Measurements from ENCODE around the gene BMPER.

BMPER gene

GRCh38 chr7:33916357-33917081 lies 11.2 kb downstream of the BMPER start:
- Histone ChIP-seq H3K9me3 (ENCODE audit: control insufficient read depth, low read length) (no peaks in the 10 kb centered on the region), H3K36me3 (ENCODE audit: control insufficient read depth, insufficient read depth, low read length) (no peaks in the 10 kb centered on the region), H3K4me1 (ENCODE audit: control insufficient read depth, insufficient read depth, low read length) (no peaks in the 10 kb centered on the region), H3K27me3 (ENCODE audit: control insufficient read depth, insufficient read depth, low read length) (no peaks in the 10 kb centered on the region), H3K4me3 (ENCODE audit: low read length) (no peak overlapping the region), H3K9ac (ENCODE audit: low read length) (no peak overlapping the region)

GRCh38 chr7:33917661-33918060 lies 12.3 kb downstream of the BMPER start:
- Histone ChIP-seq H3K27me3 (ENCODE audit: control insufficient read depth, insufficient read depth, low read length) (no peaks in the 10 kb centered on the region), H3K36me3 (ENCODE audit: control insufficient read depth, insufficient read depth, low read length) (no peaks in the 10 kb centered on the region), H3K9ac (ENCODE audit: low read length) (no peak overlapping the region), H3K9me3 (ENCODE audit: control insufficient read depth, low read length) (no peaks in the 10 kb centered on the region), H3K4me3 (ENCODE audit: low read length) (no peak overlapping the region), H3K4me1 (ENCODE audit: control insufficient read depth, insufficient read depth, low read length) (no peaks in the 10 kb centered on the region)

DNA sequence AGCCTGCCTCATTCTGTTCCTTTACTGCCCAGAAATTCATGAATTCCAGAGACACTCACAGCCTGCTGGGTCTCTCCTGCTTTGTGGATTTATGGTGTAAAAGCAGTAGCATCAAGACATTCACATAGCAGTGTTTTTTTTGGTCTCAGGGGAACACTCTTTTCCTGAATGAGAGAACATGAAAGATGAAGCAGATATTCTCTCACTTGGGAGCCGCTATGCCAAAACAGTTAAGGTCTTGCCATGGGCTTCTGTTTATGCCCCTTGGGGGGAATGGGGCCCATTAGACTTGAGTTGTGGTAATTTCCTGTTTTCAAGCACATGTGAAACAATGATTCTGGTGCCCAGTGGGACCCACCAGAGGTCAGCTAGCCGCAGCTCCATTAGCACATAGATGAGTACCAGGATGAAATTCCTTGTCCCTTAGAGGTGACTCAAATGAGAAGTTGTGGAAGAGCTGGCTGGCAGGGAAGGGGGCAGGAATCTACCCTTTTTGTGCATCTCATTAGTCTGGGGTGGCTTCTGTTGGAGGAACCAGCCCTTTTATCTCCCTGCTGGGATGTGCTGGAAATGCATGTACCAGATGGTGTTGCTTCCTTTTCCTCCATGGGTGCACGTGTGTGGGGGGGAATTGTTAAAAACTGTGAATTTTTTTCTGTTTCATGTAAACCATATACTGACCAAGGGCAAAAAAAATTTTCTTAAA lies 13.3 kb downstream of the BMPER start:
- no peaks in the 10 kb centered on the region for H3K36me3 ChIP-seq (ENCODE audit: control insufficient read depth, insufficient read depth, low read length)
- no peaks in the 10 kb centered on the region for H3K9me3 ChIP-seq (ENCODE audit: control insufficient read depth, low read length)
- H3K4me3 ChIP-seq (ENCODE audit: low read length), result no peak overlapping the region
- no peaks in the 10 kb centered on the region for H3K27me3 ChIP-seq (ENCODE audit: control insufficient read depth, insufficient read depth, low read length)
- no peak overlapping the region for H3K9ac ChIP-seq (ENCODE audit: low read length)
- H3K4me1 ChIP-seq (ENCODE audit: control insufficient read depth, insufficient read depth, low read length), result no peaks in the 10 kb centered on the region

GRCh38 chr7:33919449-33919848 lies 14.1 kb downstream of the BMPER start:
- Histone ChIP-seq H3K9me3 (ENCODE audit: control insufficient read depth, low read length) (no peaks in the 10 kb centered on the region), H3K9ac (ENCODE audit: low read length) (no peak overlapping the region), H3K4me1 (ENCODE audit: control insufficient read depth, insufficient read depth, low read length) (no peaks in the 10 kb centered on the region), H3K4me3 (ENCODE audit: low read length) (no peak overlapping the region), H3K36me3 (ENCODE audit: control insufficient read depth, insufficient read depth, low read length) (no peaks in the 10 kb centered on the region), H3K27me3 (ENCODE audit: control insufficient read depth, insufficient read depth, low read length) (no peaks in the 10 kb centered on the region)

DNA sequence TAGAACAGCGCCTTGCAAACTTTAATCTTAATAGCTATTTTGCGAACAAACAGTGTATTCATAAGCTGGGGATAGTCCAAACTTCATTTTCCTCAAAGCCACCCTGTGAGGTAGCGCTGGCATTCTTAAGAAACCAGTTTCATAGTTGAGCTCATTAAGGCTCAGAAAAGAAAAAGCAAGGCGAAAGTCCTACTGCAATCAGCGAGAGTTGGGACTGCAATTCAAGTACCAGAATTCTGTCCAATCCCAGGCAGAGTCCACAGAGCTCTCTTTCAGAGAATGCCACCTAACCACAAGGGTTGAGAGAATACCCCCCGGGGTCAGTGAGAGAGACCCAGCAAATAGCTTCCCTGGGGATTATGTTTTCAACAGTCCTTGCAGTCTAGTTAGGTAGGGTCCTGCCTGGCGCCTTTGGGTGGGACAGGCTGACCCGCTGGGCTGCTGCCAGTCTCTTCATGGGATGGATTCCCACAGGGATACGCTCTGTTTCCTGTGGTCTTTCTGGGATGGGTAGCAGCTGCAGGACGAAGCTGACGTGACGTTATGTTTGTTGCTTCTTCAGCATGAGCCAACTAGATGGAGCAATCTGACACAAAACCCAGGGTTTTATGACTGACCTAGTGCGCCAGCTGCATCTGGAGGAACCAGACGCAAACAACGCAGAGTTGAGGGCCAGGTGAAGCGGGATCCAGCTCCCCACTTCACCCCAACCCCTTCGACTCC lies 16.0 kb downstream of the BMPER start:
- Histone ChIP-seq H3K36me3 (ENCODE audit: control insufficient read depth, insufficient read depth, low read length) (no peaks in the 10 kb centered on the region), H3K4me1 (ENCODE audit: control insufficient read depth, insufficient read depth, low read length) (no peaks in the 10 kb centered on the region), H3K9ac (ENCODE audit: low read length) (no peak overlapping the region), H3K4me3 (ENCODE audit: low read length) (no peak overlapping the region), H3K27me3 (ENCODE audit: control insufficient read depth, insufficient read depth, low read length) (no peaks in the 10 kb centered on the region), H3K9me3 (ENCODE audit: control insufficient read depth, low read length) (no peaks in the 10 kb centered on the region)

GRCh38 chr7:33922820-33923219 lies 17.5 kb downstream of the BMPER start:
- Histone ChIP-seq H3K4me1 (ENCODE audit: control insufficient read depth, insufficient read depth, low read length) (no peaks in the 10 kb centered on the region), H3K27me3 (ENCODE audit: control insufficient read depth, insufficient read depth, low read length) (no peaks in the 10 kb centered on the region), H3K9ac (ENCODE audit: low read length) (no peak overlapping the region), H3K9me3 (ENCODE audit: control insufficient read depth, low read length) (no peaks in the 10 kb centered on the region), H3K4me3 (ENCODE audit: low read length) (no peak overlapping the region), H3K36me3 (ENCODE audit: control insufficient read depth, insufficient read depth, low read length) (no peaks in the 10 kb centered on the region)

- Histone ChIP-seq H3K4me1 (ENCODE audit: control insufficient read depth, insufficient read depth, low read length) (no peaks in the 10 kb centered on the region), H3K4me3 (ENCODE audit: low read length) (no peak overlapping the region), H3K9me3 (ENCODE audit: control insufficient read depth, low read length) (no peaks in the 10 kb centered on the region), H3K36me3 (ENCODE audit: control insufficient read depth, insufficient read depth, low read length) (no peaks in the 10 kb centered on the region), H3K9ac (ENCODE audit: low read length) (no peak overlapping the region), H3K27me3 (ENCODE audit: control insufficient read depth, insufficient read depth, low read length) (no peaks in the 10 kb centered on the region)
Observed at GRCh38 chr7:33923440-33924229, 18.3 kb downstream of the BMPER start.

DNA sequence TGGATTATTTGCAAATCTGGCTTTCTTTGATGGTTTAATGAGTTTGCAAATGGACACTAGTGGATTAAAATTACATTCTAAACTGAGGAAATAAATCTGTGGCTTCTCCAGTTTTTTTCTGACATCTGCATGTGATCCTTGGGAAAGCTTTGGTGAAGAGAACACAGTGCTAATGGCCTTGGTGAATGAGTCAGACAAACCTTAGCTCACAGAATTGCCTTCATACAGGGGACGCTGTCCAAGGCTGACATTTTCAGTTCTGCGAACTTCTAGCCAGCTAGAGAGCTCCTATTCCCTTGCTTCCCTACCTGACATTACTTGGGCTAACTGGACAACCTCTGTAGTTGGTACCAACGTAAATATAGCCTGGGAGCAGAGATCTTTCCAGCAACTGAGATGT lies 21.2 kb downstream of the BMPER start:
- Histone ChIP-seq H3K9ac (ENCODE audit: low read length) (no peak overlapping the region), H3K9me3 (ENCODE audit: control insufficient read depth, low read length) (no peaks in the 10 kb centered on the region), H3K27me3 (ENCODE audit: control insufficient read depth, insufficient read depth, low read length) (no peaks in the 10 kb centered on the region), H3K4me3 (ENCODE audit: low read length) (no peak overlapping the region), H3K36me3 (ENCODE audit: control insufficient read depth, insufficient read depth, low read length) (no peaks in the 10 kb centered on the region), H3K4me1 (ENCODE audit: control insufficient read depth, insufficient read depth, low read length) (no peaks in the 10 kb centered on the region)

DNA sequence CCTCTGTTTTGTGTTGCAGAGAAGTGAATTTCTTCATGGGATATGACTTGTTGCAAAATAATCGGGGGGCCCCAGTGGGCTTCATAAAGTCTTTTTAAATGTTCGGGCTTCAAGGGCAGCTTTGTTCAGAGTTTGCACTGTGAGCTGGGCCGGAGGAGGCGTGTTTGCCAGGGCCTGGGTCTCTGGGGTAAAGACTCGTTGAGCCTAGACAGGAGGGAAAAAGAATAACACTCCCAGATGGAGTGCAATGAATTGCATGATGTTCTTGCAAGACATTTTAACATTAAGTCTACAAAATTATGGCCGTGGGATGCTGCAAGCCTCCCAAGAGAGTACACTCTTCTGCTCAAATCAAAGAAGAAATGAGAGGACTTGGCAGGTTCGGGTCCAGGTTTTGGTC lies 23.6 kb downstream of the BMPER start:
- no peaks in the 10 kb centered on the region for H3K27me3 ChIP-seq (ENCODE audit: control insufficient read depth, insufficient read depth, low read length)
- H3K4me3 ChIP-seq (ENCODE audit: low read length), result no peak overlapping the region
- H3K4me1 ChIP-seq (ENCODE audit: control insufficient read depth, insufficient read depth, low read length), result no peaks in the 10 kb centered on the region
- no peak overlapping the region for H3K9ac ChIP-seq (ENCODE audit: low read length)
- no peaks in the 10 kb centered on the region for H3K36me3 ChIP-seq (ENCODE audit: control insufficient read depth, insufficient read depth, low read length)
- H3K9me3 ChIP-seq (ENCODE audit: control insufficient read depth, low read length), result no peaks in the 10 kb centered on the region

- Histone ChIP-seq H3K4me3 (ENCODE audit: low read length) (no peak overlapping the region), H3K27me3 (ENCODE audit: control insufficient read depth, insufficient read depth, low read length) (no peaks in the 10 kb centered on the region), H3K9me3 (ENCODE audit: control insufficient read depth, low read length) (no peaks in the 10 kb centered on the region), H3K4me1 (ENCODE audit: control insufficient read depth, insufficient read depth, low read length) (no peaks in the 10 kb centered on the region), H3K36me3 (ENCODE audit: control insufficient read depth, insufficient read depth, low read length) (no peaks in the 10 kb centered on the region), H3K9ac (ENCODE audit: low read length) (no peak overlapping the region)
Observed at GRCh38 chr7:33932221-33932620, 26.9 kb downstream of the BMPER start.

DNA sequence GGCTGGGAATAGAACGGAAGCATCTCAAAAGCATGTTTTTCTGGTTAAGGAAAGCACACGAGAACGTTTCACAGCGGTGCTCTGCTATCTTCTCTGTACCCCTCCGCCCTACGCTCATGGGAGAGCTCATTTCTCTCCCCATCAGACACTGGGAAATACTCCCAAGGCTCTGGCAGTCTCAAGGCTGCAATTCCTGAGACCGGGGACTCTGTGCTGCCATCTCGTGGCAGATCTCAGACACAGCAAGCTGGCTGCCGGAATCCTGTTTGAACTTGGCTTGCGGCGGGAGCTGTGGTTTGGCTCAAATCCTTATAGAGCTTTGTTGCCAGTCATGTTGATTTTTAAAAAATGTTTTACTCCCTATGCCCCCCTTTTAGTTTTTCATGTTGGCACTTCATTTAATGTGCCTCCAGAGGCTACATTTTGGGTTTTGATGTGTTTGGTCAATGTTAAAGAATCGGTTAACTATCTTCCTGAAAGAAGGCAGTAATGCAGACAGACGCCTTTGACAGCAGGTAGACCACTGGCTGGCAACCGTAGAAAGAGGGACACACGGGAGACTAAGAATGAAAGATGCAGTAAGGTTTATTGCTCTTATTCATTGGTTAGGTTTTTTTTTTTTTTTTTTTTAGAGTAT lies 27.6 kb downstream of the BMPER start:
- no peaks in the 10 kb centered on the region for H3K27me3 ChIP-seq (ENCODE audit: control insufficient read depth, insufficient read depth, low read length)
- no peaks in the 10 kb centered on the region for H3K4me1 ChIP-seq (ENCODE audit: control insufficient read depth, insufficient read depth, low read length)
- H3K9me3 ChIP-seq (ENCODE audit: control insufficient read depth, low read length), result no peaks in the 10 kb centered on the region
- no peak overlapping the region for H3K4me3 ChIP-seq (ENCODE audit: low read length)
- H3K36me3 ChIP-seq (ENCODE audit: control insufficient read depth, insufficient read depth, low read length), result no peaks in the 10 kb centered on the region
- no peak overlapping the region for H3K9ac ChIP-seq (ENCODE audit: low read length)
